DMS 273 (cell line): ENCODE data around the gene PRKCE.
"Not testable (repeated sequence)": the region's sequence is repeated elsewhere in the genome, so short reads cannot be mapped to it uniquely, and the experiment has no call there.

Experiments
- DNase-seq: peaks from one replicate; lab custom pipeline; 2025; ENCODE audit not compliant: unreplicated experiment; lab: John Stamatoyannopoulos, UW

PRKCE gene

DNA sequence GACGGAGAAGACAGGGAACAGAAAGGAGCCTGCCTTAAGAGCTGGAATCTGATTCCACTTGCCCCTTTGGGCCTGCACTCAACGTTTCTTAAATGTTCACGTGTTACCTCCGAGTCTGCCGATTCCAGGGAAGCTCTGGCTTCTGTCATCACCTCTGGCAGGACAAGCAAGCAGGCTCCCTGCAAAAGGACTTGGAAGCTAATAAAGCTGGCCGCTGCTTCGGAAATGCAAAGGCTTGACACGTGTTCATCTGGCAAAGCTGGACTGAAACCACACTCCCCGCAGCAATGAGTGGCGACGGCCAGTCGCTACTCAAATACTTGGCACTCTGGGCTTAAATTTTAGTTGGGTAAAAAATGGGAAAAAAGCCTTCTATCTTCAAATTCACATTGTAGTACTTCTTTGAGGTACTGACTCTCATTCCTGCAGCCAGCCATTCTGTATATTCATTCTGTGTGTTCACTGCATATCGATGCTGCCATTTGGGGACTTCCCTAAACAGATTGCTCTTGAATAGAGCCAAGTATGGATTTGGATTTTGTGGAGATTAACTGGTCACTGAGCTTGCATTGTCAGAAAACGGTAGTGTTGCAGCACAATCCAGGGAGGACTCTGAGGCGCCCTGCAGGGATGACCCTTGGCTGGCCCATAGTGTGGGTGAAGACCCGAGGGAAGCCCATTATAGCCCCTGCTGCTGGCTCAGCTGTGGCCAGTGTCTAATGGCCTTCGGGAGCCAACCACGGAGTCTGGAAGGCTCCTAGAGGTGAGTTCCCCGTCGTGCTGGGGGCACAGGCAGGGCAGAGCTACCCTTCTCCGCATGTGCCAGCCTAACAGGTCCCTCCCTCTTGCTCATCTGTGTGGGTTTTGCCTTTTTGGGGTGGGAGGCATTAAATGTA lies 231.5 kb downstream of the PRKCE start:
- peak; percentile 45 for DNase-seq

DNA sequence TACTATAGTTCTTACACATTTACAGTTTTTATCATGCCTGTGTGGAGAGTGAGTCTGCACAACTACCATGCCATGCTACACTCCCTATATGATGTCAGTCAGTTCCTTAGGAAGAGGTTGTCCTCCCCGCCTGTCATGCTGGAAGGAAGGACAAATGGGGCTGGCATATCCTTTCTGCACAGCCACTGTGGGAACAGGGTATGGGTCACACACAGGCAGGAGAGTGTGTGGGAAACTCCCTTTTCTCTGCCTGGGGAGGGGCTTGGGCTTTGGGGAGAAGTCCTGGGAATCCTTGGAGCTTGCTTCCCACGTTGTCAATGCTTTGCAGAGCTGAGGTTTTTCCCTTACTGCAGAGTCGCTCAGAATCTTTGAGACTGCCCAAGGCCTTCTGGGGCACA lies 232.1 kb downstream of the PRKCE start:
- DNase-seq, result peak; percentile 18

DNA sequence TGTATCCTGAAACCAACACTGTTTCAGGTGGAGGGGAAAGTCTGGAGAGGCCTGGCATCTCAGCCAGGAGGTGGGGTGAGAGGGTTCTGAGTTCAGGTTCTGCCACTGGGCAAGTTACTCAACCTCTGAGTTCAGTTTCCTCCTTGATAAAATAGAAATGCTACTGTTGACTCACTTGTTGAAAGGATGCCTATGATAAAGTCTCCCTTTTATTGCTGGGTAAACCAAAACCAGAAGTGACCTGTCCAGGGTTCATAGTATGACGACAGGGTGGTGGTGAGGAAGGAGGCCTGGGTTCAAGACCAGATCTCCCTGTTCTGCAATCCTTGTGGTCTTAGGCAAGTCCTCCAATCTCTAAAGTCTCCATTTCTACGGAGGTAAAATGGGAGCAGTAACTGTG lies 232.7 kb downstream of the PRKCE start:
- no peak for DNase-seq

DNA sequence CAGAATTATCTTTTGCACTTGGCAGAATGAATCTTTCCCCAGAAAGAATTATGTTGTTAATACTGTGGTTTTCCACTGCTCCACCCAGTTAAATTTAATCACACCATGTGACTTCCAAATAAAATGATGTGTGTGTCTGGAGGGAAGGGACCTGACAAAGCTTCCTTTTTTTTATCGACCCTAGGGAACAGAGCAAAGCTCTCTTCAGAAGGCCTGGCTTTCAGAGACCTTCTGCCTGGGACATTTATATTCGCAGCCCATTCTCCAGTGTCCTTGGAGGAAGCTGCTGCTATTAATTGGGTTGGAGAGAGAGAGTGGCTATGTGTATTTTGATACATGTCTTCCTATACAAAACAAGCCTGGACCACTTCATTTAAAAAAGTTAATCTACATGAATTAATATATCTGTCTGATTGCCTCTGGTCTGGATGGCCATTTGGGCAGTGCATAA lies 233.7 kb downstream of the PRKCE start:
- DNase-seq, result peak; percentile 46

DNA sequence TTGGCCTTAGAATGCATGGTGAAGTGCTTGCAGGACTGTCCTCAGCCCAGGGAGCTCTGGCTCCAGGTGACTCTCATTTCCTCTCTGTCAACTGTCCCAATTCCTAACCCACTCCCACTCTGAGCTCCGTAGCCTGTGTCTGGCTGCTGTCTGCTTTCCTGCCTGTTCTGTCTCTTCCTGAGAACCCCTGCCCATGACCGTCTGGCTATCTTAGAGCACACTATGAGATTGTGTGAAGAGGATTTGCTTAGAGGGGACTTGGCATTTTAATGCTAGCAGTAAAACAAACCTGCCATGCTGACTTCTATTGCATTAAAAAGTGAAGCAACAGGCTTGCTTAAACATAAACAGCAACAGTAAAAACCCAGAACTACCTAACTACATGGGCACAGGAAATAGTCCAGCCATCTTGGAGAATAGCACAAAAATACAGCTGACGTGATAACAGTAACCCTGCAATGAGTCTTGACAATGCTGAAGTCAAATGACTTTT lies 234.7 kb downstream of the PRKCE start:
- peak; percentile 23 for DNase-seq

DNA sequence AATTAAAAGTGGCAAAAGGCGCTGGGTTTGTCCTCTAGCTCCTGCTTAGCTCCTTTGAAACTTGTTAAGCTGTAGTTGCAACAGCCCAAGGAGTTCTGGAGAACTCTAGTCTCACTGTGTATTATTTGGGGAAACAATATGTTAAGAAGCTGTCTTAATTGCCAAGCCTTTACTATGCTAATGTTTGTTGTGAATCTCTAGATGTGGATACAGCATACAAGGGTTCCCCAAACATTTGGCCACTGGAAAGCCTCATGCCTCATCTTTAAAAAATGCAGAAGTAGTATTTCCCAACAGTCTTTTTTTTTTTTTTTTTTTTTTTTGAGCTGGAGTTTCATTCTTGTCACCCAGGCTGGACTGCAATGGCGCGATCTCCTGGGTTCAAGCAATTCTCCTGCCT lies 236.7 kb downstream of the PRKCE start:
- DNase-seq, result peak; percentile 61

DNA sequence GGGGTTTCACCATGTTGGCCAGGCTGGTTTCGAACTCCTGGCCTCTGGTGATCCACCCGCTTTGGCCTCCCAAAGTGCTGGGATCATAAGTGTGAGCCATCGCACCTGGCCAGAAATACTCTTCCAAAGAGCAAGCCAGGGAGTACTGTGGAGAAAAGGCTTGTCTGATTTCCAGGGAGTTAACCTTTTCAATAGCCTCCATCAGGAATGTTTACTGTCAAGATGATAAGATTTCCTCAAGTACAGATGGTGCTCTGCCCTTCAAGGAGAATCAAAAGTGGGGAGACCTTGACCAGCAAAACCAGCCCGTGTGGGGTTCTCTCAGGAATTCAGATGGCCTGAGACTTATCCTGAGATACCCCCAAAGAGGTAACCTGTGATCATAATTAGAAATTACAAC lies 237.2 kb downstream of the PRKCE start:
- peak; percentile 92 for DNase-seq

DNA sequence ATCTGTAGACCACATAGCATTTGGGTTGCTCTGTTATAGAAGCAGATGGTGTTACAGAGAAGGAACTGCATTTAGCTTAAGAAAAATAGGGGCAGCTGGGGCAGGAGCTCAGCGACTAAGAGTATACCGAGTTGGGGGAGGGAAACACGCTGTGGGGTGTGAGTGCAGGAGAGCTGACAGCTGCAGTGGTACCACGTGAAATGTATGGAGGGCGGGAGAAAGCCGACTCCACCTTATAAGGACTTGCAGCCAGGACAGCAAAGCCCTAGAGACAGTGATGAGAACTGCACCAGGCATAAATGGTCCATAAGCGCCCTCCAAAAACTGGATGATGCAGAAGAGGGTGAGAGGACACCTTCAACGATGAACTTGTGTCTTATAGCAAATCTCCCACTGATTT lies 237.6 kb downstream of the PRKCE start:
- peak; percentile 99 for DNase-seq

DNA sequence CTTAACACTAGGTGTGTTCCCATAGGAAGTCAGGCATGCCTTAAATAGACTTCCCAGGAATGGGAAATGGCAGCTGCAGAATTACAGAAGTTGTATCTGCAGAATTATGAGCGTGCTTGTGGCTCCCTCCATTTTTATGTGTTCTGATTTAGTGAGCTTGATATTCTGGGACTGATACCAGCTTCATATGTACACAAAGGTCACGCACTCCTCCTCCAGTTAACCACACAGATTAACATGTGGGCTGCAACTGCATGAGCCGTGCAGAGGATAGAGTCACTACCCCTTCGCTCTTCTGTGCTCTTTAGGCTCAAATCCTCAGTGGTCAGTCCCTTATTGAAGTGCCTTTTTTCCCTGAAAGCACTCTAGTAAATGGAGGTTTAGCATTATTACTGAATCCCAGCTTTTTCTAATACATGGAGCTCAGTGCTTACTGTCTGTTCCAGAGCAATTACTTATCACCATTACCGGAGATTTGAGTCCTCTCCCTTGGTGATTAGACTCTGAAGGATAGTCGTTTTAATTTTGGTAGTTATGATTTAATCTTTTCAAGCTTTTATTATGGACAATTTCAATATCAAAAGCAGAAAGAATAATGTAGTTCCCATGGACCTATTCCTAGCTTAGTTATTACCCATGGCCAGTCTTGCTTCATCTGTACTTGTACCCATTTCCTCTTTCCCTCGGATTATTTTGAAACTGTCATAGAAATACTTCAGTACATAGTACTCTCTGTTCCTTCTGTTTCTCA lies 238.3 kb downstream of the PRKCE start:
- DNase-seq, result peak; percentile 38

DNA sequence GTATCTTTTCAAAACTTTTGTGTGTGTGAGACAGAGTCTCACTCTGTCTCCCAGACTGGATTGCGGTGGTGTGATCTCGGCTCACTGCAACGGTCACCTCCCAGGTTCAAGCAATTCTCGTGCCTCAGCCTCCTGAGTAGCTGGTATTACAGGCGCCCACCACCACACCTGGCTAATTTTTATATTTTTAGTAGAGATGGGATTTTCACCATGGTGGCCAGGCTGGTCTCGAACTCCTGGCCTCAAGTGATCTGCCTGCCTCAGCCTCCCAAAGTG lies 238.8 kb downstream of the PRKCE start:
- not testable (repeated sequence) for DNase-seq

DNA sequence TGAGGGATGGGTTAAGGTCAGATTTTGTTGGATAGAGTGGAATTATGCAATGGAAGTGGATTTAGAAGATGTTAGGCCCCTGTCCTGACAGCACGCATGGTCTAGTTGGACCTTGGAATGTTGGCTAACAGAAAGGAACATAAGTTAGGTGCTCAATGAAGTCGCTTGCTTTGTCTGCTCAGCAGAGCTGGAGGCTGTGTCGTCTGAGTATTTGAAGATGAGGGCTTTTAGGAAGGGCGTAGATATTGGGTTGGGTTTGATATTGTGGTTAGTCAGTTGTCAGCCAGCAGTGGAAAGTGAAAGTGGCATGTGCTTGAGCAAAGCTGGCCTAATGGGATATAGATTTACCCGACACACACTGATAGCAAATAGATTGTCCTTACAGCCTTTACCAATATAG lies 239.3 kb downstream of the PRKCE start:
- DNase-seq, result no peak

DNA sequence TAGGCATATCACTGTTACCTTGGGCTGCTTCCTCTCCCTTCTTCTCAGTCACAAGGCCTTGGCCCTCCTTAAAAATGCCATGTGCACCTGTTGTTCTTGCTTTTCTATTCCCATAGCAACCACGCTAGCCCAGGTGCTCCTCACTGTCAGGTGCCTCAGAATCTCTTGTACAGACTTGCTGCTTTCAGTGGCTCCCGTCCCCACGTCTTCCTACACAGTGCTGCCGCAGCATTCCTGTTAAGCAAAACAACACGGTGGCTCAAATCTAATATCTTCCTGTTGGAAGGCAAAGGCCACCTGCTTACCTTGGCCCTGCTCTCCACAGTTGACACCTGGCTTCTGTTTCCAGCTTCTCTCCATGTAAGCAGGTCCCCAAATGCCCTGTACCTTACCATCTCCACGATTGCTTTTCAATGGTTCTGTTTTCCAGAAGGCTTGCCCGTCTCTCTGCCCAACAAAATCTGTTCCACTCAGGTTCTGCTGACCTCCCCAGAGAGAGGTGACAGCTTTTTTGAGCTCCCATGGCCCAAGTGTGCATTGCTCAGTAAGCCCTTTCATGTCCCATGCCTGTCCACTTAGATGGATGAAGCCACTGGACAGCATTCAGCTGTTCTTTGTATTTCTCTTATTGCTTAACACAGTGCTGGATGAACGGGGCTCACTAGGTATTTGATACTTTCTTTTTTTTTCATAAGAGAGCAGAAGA lies 240.4 kb downstream of the PRKCE start:
- no peak for DNase-seq

DNA sequence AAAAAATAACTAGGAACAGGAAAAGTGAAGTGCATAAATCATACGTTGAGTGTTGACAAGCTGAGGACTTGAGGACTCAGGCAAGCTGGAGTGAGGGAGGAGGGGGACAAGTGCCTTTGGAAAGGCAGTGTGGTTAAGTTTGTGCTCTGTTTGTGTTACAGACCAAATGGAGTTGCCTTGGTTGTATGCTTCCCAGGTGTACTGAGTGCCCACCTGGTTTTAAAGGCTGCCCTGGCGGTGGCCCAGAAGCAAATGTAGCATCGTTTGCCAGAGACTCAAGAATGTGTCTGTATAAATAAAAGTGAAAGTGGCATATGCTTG lies 240.9 kb downstream of the PRKCE start:
- peak; percentile 67 for DNase-seq

DNA sequence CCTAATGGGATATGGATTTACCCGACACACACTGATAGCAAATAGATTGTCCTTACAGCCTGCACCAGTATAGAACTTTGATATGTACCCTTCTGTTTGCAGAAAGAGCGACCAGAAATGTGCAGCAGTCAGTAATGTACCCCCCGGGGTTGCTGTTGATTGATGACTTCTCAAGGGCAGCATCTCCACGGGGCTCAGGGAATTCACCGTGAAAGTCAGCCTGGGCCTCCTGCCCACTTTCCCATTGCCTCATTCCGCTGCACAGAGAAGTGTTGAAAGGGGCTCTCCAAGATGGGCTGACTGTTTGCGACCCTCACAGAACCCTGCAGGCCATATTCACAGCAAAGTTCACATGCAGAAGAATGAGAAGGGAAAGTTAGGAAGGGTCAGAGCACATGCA lies 241.3 kb downstream of the PRKCE start:
- peak; percentile 71 for DNase-seq

DNA sequence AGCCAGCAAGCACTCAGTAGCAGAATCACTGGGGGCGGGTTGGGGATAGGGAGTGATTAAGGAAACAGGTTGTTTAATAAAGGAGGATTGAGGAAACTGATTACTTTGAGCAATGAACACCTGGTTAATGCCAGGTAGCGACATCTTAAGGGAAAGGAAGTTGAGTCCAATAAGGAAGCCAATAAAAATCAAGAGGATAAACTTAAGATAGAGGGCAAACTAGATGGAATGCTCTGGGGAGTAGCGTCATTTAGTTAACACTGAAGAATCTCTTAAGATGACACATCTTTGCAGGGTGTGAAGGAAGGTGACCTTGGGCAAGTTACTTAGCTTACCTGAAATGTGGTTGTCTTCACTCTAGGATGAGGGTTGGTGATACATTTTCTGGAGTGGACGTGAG lies 242.7 kb downstream of the PRKCE start:
- no peak for DNase-seq

DNA sequence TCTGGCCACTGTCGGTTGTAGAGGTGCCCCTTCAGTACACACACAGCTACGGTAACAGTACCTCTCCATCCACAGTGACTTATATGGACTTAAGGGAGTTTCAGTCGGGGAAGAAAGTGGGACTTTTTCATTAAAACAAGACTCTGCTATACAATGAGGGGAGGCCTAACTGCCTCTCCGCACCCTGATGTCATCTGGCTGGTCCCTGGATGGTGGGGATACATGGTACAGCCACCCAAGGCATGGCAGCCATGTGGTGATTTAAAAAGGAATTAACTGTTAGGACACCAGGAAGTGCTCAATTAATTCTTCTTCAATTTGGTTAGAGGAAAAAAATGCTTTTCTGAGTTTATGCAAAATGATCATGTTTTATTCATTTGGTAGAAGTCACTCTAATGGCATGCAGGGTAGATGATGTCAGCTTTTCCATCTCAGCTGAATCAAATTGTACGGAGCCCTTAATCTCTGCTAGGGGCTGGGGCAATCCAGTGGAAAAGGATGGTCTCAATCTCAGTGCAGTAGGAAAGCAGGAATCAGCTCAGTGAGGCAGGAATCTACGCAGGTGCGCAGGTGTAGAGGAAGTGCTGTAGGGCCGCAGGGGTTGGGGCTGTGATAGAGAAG lies 243.9 kb downstream of the PRKCE start:
- DNase-seq, result peak; percentile 50

DNA sequence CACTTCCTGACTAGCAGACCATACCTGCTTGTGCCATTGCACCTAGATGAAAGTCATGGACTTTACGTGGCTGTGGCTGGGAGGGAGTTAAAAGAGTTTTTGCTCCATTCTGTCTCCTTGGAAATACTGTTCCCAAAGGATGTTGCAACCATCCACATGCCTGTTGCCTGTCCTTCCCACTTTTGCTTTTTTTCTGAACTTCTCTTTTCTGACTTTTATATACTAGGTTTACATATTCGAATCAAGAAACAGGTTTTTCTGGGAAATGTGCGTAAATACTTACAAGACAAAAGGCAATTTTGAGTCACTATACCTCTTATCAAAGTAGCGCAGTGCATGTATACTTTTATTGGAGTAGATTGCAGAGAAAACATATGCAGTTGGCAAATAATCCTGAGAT lies 244.8 kb downstream of the PRKCE start:
- DNase-seq, result no peak

DNA sequence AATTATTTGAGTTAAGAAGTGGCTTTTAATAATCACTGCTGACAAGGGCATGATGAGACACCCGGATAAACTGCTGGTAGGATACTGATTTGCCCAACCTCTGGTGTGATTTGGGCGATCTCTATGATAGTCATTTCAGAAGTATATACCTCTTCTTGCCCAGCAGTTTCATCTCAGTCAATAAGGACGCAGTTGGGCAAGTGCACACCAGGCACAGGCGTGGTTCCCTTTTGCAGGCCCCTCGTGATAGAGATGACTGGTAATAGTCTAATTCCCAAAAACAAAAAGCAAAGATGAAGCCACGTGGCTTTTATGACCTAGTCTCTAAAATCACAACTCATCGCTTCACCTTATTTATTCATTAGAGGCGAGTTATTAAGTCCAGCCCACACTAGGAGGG lies 246.4 kb downstream of the PRKCE start:
- DNase-seq, result no peak

DNA sequence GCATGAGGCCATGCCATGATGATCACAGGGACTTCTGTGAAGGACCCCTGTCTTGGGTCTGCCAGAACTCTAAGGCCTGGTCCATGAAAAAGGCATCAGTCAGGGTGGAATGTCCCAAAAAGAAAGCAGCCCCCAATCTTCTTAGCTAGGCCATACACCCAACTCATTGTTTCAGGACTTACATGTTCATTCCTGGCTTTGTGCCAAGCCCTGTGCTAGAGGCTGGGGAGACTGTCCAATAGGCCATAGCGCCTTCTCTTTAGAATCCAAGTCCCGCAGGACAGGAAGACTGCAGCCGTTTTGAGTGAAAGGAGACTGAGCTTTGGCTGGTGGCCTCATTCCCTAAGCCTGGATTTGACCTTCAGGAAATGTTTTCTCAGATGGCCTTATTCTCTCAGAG lies 247.3 kb downstream of the PRKCE start:
- DNase-seq, result peak; percentile 36

DNA sequence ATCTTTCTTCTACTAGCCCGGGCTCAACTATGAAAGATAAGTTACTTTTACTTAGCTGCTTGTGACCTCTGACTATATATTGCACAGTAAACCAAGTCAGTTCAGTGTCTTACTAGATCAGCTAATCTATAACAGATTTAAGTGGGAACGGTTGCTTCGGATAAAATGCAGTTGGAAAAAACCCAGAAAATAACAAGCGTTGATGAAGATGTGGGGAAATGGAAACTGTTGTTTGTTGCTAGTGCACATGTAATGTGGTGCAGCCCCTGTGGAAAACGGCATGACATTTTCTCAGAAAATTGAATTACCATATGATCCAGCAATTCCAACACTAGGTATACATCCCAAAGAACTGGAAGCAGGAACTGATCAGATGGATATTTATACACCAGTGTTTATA lies 248.5 kb downstream of the PRKCE start:
- DNase-seq, result no peak

DNA sequence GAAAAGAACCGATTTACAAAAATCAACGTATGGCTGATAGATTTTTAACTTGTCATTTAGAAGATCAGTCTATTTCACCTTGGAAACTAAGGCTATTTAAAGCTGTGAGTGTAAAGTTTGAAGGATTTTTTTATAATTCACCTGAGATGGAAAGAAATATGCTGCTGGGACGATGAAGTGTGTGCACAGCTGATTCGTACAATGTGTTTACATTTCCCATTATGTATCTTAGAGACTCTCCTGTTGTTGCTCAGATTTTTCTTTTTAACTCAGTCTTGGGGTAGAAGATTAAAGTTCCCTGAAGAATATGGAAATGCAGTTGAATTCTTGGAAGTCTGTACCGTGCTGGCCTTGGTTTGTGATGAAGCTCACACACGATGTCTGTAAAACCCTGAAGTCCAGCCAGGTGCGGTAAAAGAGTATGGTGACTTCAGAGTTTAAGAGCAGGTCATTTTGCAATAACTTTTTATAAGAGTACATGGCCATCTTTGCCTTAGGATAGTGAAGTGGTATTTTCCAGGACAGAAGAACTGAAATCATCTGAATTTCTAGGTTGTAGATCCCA lies 250.1 kb downstream of the PRKCE start:
- DNase-seq, result no peak
